GM19023 (cell line): Measurements from ENCODE around the gene MED27.
"Not testable (repeated sequence)": the region's sequence is repeated elsewhere in the genome, so short reads cannot be mapped to it uniquely, and the experiment has no call there.

Experiments used
- ATAC-seq: cut with Tn5 transposase; IDR thresholded peaks from one replicate; pipeline ENCODE4 v1.9.1; 2021; ENCODE audit warnings: mild to moderate bottlenecking, moderate library complexity; ENCODE audit not compliant: unreplicated experiment

The MED27 gene

DNA sequence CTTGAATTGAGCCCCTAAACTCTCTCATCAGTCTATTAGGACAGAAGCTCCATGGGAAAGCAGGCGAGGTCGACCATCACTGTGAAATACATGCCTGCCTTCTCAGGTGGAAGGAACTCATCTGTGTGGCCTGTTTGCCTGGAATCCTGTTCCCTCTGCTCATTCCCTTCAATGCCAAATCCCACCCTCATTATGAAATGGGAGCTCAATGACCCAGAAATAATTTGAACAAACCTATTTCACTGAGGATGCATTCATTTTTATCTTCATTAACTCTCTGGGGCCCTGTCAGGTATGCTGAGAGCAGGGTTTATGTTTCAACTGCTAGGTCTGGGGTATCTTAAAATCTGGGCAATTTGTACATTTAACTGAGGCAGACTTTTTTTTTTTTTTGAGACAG, 142.2 kb downstream of the MED27 start:
- no peak for ATAC-seq

DNA sequence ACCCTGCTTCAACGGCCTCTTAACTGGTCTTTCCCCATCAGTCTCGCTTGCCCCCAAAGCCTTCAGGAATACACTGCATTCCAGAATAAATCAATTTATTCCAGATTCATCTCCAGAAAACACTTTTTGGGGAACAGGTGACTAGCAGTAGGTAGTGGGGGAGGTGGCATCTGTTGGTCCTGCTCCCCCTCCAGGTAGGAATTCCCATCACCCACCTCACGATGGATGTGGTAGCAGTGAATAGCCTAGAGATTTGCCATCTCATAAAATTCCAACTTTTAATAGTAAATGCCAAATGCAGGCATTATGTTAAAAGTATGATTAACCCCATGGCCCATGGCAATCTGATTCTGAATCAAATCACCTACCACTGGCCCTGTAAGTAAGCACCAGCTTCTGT, 142.7 kb downstream of the MED27 start:
- ATAC-seq: no peak

DNA sequence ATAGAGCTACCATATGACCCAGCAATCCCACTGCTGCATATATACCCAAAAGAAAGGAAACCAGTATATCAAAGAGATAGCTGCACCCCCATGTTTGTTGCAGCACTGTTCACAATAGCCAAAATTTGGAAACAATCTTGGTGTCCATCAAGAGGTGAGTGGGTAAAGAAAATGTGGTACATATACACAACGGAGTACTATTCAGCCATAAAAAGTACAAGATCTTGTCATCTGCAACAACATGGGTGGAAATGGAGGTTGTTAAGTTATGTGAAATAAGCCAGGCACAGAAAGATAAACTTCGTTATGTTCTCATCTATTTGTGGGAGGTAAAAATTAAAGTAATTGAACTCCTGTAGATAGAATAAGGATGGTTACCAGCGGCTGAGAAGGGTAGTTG, 145.0 kb downstream of the MED27 start:
- ATAC-seq: no peak

DNA sequence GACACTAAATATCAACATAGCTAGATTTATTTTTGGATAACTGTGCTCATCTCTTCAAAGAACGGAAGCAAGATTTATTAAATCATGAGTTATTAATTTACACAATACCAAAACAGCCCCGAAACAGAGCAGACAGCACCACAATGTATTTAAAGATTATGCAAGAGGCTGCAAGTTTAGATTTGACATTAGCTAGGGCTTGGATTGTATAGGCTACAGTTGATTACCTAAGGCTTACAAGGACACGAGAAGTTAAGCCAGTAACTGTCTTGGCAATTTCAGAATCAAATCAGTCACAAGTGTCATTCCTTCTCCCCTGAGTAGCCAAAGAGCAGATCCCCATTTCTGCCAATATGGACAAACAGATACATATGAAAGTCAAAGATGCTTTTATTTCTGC, 152.6 kb downstream of the MED27 start:
- ATAC-seq: no peak

DNA sequence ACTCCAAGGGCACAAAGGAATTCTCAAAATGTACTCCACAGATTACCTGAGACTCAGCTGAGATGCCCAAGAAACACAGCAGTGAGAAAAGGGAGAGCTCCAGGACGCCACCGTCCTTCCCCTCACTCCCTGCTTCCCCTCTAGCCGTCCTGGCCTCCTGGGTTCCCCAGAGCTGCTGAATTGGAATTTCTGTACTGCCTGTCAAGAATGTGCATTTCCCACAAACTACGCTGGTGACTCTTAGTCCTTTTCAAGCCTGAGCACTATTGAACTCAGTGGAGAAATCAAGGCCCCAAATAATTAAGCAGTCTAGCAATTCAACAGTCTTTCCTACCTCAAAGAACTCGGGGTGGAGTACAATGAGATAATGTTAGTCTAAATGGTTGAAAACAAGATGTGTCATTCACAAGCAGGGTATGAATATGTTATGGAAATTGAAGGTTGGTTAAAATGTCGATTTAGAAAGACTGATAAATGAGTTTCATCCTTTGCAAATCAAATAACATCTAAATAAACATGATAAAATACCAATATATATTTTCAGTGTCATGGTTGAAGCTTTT, 153.2 kb downstream of the MED27 start:
- no peak for ATAC-seq

DNA sequence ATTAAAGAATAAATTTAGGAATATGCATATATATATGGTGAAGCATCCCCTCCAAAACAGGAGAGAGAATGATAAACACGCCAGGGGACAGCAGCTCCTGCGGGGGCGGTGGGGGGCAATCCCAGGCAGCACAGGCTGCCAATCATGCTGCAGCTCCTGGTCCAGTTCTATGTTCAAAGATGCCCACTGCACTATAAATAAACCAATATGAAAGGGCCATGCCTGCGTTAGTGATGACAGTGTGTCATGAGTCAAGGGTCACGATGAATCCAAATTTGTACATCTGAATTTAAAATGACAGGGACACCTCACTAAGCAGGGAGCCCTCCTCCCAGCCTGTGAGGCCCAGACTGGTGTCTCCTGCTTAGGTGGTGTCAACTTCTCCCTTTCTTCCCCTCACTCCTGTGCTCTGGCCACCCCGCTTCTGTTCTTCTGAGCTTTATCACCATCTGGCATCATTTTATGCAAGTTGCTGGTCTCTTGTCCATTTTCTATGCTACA, 153.9 kb downstream of the MED27 start:
- ATAC-seq: no peak

DNA sequence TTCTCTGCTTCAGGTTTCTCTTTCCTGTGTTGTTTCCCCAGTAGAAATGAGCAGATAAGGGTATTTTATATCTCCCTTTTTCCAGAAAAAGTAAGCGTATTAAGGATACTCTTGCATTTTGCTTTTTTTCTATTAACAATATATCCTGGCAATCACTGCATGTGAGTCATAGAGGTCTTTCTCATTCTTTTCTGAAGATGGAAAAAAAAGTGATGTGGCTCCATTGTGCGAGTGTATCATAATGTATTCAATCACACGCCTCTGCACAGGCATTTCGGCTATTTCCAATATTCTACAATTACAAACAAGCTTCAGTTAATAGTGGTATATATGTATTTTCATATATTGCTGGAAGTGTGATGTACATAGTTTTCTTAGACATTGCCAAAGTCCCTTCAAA, 155.9 kb downstream of the MED27 start:
- no peak for ATAC-seq

DNA sequence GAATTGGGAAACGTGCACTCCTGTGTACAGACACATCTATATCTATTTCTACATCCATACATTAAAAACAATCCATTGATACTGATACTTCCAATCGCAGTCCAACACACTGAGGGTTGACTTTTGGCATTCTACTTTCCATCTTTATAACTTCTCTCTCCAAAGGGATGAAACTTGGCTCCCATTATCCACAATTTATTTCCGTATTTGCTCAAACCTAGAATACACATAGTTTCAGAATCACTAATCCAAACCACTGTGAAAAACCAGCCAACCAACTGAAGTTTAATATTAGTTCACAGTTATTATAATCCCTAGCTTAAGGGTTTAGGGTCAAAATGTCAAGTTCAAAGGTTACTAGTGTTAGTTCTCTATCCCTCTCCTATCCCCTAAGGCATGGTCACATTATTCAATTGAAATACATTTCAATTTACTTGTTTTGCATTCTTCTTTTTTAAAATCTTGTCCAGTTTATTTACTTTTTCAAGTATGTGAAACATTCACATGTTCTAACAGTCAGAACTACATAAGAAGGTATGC, 156.5 kb downstream of the MED27 start:
- ATAC-seq: no peak

DNA sequence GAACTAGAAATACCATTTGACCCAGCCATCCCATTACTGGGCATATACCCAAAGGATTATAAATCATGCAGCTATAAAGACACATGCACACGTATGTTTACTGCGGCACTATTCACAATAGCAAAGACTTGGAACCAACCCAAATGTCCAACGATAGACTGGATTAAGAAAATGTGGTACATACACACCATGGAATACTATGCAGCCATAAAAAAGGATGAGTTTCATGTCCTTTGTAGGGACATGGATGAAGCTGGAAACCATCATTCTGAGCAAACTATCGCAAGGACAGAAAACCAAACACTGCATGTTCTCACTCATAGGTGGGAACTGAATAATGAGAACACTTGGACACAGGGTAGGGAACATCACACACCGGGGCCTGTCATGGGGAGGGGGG, 158.0 kb downstream of the MED27 start:
- not testable (repeated sequence) for ATAC-seq

DNA sequence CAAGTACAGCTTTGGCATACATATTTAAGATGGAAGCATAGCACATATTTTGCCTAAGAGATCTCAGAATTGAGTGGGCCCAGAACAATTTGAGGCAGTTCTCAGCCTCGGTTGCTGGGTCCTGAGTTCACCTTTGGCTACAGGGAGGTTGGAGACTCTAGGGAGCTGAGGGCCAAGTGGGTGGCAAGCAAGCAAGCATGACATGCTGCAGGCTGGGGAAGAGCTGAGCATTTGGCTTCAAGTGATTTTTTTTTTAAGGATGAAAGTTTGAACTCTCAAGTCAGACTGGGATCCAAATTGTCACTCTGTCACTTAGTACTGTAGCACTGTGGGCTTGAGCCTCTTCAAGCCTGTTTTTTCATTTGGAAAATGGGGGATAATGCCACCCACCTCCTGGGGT, 160.5 kb downstream of the MED27 start:
- ATAC-seq: no peak

DNA sequence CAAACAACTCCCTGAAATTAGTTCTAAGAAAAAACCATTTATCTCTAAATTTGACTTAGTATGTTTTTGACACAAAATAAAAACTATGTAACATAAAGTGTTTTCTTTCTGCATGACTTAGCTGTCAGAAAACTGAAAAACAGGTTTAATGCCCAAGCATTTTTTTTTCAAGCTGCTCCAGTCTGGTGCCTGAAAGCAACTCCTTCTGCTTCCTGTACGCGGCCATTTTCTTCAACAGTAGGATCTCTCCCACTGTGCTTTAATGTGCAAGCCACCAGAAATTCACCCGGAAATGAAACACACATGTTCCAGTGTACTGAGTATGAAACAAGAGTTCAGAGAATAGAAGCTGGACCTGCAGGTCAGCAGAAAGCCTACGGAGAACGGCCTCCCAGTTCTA, 161.2 kb downstream of the MED27 start:
- ATAC-seq: no peak

DNA sequence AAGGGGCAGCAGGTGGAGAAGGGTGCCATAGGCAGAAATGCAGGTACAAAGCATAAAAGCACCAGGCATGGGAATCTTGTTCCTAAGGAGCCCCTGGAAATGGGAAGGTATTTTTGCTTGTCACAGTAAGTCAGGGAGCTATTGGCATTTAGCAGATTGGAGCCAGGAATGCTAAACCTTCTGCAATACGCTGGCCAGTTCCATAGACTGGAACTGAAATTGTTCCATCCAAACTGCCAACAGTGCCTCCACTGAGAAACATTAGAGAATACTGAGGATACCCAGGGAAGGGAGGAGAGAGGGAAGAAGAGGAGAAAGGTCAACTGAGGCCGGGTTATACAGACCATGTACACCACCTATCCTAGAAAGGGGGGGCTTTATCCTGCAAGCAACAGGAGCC, 162.7 kb downstream of the MED27 start:
- no peak for ATAC-seq

DNA sequence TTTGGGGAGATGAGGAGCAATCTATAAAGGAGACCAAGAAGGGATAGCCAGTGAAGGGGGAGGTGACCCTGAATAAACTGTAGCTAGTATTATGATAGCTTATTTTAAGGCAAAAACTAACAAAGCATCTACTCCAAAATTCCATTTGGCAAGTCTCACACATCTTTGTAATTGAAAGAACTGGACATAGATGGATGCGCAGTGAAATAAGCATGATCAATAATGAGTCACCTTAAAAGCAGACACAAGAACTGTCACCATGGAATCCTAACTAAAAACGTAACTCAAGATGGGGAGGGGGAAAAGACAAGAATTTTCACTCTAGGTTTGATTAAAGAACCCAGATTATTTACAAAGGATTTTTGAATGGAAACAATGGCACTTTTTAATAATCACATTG, 164.5 kb downstream of the MED27 start:
- no peak for ATAC-seq

DNA sequence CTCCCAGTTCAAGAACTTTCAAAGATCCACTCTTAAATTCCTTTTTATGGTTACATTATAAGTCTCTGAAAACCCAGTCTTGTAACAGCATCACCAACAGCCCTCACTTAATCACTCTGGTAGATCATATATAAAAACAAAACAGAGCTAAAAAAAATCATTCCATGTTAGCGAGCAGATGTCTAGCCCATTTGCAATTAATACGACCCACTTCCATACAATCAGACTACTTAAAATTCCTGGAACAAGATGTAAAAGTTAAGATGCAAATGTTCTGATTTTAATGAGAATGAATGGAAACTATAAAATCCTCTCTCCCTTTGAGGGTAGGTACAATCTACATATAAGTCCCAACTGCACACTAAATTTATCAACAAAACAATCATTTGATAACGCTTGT, 167.0 kb downstream of the MED27 start:
- no peak for ATAC-seq

DNA sequence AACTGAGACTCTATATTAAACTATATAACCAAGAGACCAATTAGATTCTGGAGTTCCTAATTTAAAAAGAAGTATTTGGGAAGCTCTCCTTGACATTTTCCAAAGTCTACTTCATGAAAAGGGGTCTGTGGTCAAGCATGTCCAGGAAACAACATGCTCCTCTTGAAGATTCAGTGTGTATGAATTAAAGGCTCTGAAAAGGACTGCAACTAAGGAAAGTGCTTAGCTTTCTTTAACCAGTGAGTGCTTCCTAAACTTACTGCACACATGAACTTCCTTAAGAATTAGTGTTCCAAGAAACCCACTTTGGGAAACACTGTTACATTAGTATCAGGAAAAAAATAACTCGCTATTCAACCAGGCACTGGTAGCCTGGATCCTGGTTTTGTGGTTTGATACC, 167.6 kb downstream of the MED27 start:
- no peak for ATAC-seq

DNA sequence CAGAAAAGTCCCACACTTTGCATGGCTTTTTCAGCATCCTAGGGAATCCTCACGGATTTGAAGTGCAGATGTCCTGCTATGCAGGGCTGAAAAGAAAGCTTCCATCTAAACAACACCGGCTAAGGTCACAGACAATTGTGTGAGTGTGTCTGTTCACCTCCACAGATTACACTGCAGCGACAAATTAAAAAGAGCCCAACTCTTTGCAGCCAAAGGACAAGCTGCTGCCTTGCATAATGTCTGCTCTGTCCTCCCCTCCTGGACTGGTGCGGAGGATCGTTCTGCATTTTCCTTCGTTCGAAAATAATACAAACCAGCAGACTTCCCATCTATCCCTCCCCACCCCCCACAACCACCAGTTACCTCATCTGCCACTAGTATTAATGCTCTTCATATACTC, 169.1 kb downstream of the MED27 start:
- ATAC-seq: no peak

DNA sequence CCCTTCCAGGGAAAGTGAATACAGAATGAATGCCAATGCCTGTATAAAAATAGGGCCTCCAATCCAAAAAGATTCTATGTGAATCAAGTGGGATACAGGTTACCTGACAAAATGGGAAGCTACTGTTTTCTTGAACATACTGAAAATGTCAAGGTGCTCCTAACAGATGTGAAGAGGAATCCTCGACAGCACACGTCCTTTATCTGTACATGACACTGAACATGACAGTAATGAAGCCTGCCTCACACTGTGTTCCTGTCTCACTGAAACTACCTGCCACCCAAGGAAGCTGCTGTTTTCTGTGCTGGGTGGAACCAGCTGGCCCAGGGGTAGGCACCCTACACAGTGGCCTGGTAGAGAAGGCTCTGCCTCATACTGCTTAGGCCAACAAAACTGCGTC, 174.5 kb downstream of the MED27 start:
- no peak for ATAC-seq

DNA sequence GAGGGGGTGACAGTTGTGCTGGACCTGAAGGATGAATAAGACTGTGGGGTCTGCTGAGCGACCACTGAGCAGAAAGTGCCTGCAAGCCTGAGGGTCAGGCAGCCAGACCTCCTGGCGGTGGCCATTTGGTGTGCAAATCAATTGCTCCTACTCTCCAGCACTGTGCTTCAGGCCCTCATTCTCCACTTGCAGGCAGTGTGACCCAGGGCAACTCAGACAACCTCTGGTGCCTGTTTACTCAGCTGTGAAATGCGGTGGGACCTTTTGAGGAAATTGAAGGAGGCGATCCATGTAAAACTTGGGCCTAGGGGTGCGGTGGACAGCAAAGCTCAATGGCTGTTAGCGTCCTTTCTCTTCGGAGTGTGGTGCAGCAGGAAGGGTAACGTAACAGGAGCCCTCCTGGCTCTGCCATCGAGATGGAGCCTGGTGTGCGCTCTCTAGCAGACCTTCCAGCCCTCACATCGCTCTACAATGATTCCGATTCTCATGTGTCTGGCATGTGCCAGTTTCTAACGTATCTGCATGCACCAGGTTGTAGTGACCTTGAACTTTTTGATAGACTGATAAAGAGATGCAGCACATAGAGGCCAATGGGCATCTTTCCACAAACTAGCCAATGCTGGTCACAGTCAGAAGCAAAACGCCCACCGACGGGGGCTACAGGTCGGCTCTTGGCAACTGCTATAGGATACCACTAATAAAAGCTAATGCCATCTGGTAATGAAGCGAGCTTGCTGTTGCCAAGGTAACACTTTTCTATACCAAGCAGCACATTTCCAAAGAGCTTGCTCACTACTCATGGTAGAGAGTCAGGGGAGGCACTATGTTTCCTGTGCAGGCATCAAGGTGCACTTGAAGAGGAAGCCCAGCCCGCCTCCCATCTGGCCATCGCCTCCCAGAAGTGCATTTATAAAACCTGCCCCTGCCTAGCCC, 180.1 kb downstream of the MED27 start:
- no peak for ATAC-seq

DNA sequence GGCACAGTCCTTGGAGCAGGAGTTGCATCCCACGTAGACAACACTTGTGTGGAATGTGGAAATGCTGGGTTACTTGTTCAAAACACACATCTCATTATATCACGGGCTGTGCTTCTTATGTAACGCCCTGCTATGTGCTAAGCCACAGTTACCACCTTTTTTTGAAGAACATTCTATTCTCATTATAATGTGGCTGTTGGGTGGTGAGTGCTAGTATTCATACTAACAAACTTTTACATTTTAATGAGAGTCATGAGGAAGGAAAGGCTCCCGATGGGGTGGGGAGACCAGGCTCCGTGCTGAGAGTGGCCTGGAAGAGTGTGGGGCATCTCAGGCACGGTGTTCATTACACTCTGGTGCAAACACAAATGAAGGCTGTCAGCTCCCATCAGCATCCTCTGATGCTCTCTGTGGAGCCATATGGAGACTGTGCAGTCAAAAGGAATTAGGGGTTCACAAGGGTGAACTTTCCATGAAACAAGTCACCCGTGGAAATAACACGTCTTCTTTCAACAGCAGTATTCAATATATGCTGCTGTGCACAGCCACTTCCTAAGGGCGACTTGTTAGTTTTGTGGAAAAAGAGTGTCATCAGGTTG, 186.7 kb downstream of the MED27 start:
- ATAC-seq: no peak

DNA sequence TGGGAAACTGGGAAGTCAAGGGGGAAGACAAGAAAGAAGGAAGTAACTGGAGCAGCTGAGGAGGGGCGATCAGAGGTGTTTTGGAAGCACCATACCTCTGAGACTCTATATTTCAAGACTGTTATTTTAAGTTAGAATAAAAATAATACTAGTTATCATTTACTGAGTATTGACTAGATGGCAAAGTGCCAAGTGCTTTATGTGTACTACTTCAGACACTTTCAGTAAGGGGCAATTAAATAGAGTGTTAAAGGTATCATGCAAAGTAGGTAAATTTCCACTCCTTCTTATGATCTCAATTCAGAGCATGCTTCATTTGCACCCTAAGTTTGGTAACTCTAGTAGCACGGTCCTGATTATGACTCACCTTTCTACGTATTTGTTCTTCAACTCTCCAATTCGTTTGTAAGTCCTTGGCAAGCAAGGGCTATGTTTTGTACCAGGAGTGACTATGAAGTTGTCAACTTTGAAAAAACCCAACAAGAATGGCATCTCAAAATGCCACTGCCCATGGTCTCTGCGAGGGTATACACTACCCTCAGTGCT, 187.4 kb downstream of the MED27 start:
- ATAC-seq: no peak

DNA sequence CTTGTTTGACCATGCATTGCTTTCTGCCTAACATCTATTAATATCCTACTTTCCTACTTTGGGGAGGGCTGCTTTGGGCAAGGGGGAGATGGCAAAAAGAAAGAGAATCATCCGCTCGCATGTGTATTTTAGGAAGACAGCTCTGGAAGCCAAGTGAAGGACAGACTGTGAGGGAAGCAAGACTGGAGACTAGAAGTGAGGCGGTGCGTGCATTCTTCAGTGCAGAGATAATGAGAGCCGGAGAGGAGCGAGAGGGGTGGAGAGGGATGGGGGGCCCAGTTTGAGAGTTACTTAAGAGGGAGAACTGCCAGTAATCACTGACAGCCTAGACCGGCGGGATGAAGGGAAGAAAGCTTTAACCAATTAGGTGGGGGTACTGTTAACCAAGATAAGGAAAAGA, 188.1 kb downstream of the MED27 start:
- ATAC-seq: no peak
